ENCODE data around the gene MYO18A. TPM values are rescaled to one million over a fixed set of nuclear protein-coding genes. Genes with fewer than 3 reads are reported as not detected.

MYO18A gene
- polyA plus RNA-seq, 1 donor (not counting 4 experiments of a cell fraction or from before 2014, with no cell fraction given), result 20.0 TPM

- H3K4me1 ChIP-seq (ENCODE audit: control insufficient read depth, extremely low read depth, insufficient read depth, low read length), result peaks cover 6% of the 10 kb centered on the region
- peaks cover 6% of the 10 kb centered on the region for H4K20me1 ChIP-seq (ENCODE audit: control insufficient read depth, extremely low read depth, insufficient read depth, low read length)
- no peak overlapping the region for H3K27ac ChIP-seq (ENCODE audit: control insufficient read depth, insufficient read depth, low read length)
- H2AFZ ChIP-seq (ENCODE audit: control insufficient read depth, low read length), result no peak overlapping the region
- no peaks in the 10 kb centered on the region for H3K9me1 ChIP-seq (ENCODE audit: control insufficient read depth, extremely low read depth, insufficient read depth, low read length)
- no peaks in the 10 kb centered on the region for H3K27me3 ChIP-seq (ENCODE audit: control insufficient read depth, extremely low read depth, insufficient read depth, low read length)
- DNase-seq (ENCODE audit: low read depth, low spot score) (no peak), FAIRE-seq (peak; percentile 32)
- H3K9me3 ChIP-seq (ENCODE audit: control insufficient read depth, low read depth, low read length), result no peaks in the 10 kb centered on the region
- no peaks in the 10 kb centered on the region for H3K79me2 ChIP-seq (ENCODE audit: control insufficient read depth, insufficient read depth, low read length)
- no peak overlapping the region for H3K4me3 ChIP-seq (ENCODE audit: control insufficient read depth in 2 of 3, extremely low read depth in 1 of 3, insufficient read depth in 2 of 3, low read depth in 1 of 3, low read length in 3 of 3)
- H3K9ac ChIP-seq (ENCODE audit: control insufficient read depth, extremely low read depth, insufficient read depth, low read length), result no peak overlapping the region
- H3K4me2 ChIP-seq (ENCODE audit: control insufficient read depth, extremely low read depth, insufficient read depth, low read depth, low read length), result no peak overlapping the region
- TF ChIP-seq CTCF (optimal IDR thresholded peaks at IDR 0.05 in 1 of 3, IDR thresholded peaks at IDR 0.05 in 1 of 3, conservative IDR thresholded peaks at IDR 0.05 in 1 of 3; ENCODE audit: extremely low read depth in 1 of 3, insufficient read depth in 2 of 3, low read length in 3 of 3) (peak; percentile 46 to 62 (median 51)), EZH2 (IDR thresholded peaks at IDR 0.05; ENCODE audit: low read length) (no peak)
- dilution Hi-C loops (cut with MboI; ENCODE audit: extremely low pct_ligation_motif_present, low sequenced_read_pairs), result no loop called here
- H3K36me3 ChIP-seq (ENCODE audit: control insufficient read depth in 2 of 2, extremely low read depth in 1 of 2, insufficient read depth in 2 of 2, low read length in 2 of 2), result peaks cover 31 to 62% of the 10 kb centered on the region in 2 experiments
These were observed 64.0 kb downstream of the MYO18A start for GRCh38 chr17:29115961-29116803.

- no peak for TF ChIP-seq EZH2 (IDR thresholded peaks at IDR 0.05; ENCODE audit: low read length)
- TF ChIP-seq CTCF (optimal IDR thresholded peaks at IDR 0.05 in 1 of 3, IDR thresholded peaks at IDR 0.05 in 1 of 3, conservative IDR thresholded peaks at IDR 0.05 in 1 of 3; ENCODE audit: extremely low read depth in 1 of 3, insufficient read depth in 2 of 3, low read length in 3 of 3), result no peak
- H3K4me1 ChIP-seq (ENCODE audit: control insufficient read depth, extremely low read depth, insufficient read depth, low read length), result peaks cover 6% of the 10 kb centered on the region
- no peaks in the 10 kb centered on the region for H3K27me3 ChIP-seq (ENCODE audit: control insufficient read depth, extremely low read depth, insufficient read depth, low read length)
- no peak overlapping the region for H2AFZ ChIP-seq (ENCODE audit: control insufficient read depth, low read length)
- H3K27ac ChIP-seq (ENCODE audit: control insufficient read depth, insufficient read depth, low read length), result no peak overlapping the region
- H3K9ac ChIP-seq (ENCODE audit: control insufficient read depth, extremely low read depth, insufficient read depth, low read length), result no peak overlapping the region
- DNase-seq (ENCODE audit: low read depth, low spot score) (no peak), FAIRE-seq (no peak)
- H3K9me1 ChIP-seq (ENCODE audit: control insufficient read depth, extremely low read depth, insufficient read depth, low read length), result no peaks in the 10 kb centered on the region
- H3K79me2 ChIP-seq (ENCODE audit: control insufficient read depth, insufficient read depth, low read length), result no peaks in the 10 kb centered on the region
- dilution Hi-C loops (cut with MboI; ENCODE audit: extremely low pct_ligation_motif_present, low sequenced_read_pairs), result no loop called here
- no peak overlapping the region for H3K4me2 ChIP-seq (ENCODE audit: control insufficient read depth, extremely low read depth, insufficient read depth, low read depth, low read length)
- peaks cover 36 to 62% of the 10 kb centered on the region in 2 experiments for H3K36me3 ChIP-seq (ENCODE audit: control insufficient read depth in 2 of 2, extremely low read depth in 1 of 2, insufficient read depth in 2 of 2, low read length in 2 of 2)
- H4K20me1 ChIP-seq (ENCODE audit: control insufficient read depth, extremely low read depth, insufficient read depth, low read length), result peaks cover 6% of the 10 kb centered on the region
- no peak overlapping the region for H3K4me3 ChIP-seq (ENCODE audit: control insufficient read depth in 2 of 3, extremely low read depth in 1 of 3, insufficient read depth in 2 of 3, low read depth in 1 of 3, low read length in 3 of 3)
- H3K9me3 ChIP-seq (ENCODE audit: control insufficient read depth, low read depth, low read length), result no peaks in the 10 kb centered on the region
These were observed 64.8 kb downstream of the MYO18A start for GRCh38 chr17:29115435-29115834.

Measured in keratinocyte (primary cell).